ENCODE results near the gene FLNB.
A peak's percentile ranks its signal among the peaks of the same experiment; 100 is the strongest.

Gene FLNB

GRCh38 chr3:57960174-57960505, 48.1 kb upstream of the FLNB start:
- Histone ChIP-seq H3F3A (ENCODE audit: low read depth) (no peaks in the 10 kb centered on the region), H2AFZ (ENCODE audit: low read length) (no peak overlapping the region; the same call in 1 of the 2 replicates), H3K36me3 (ENCODE audit: insufficient read depth, low read length) (no peaks in the 10 kb centered on the region), H3K4me1 (ENCODE audit: insufficient read depth, low read length, poor library complexity, severe bottlenecking) (peaks cover 14% of the 10 kb centered on the region), H3K4me3 (ENCODE audit: low read length, poor library complexity, severe bottlenecking) (no peak overlapping the region), H4K20me1 (ENCODE audit: insufficient read depth, low read length, poor library complexity, severe bottlenecking) (no peaks in the 10 kb centered on the region), H3K27me3 (ENCODE audit: insufficient read depth, low read length, poor library complexity, severe bottlenecking) (no peaks in the 10 kb centered on the region), H3K4me2 (ENCODE audit: low read depth, low read length, poor library complexity, severe bottlenecking) (no peak overlapping the region), H3K9ac (ENCODE audit: low read depth, low read length, poor library complexity, severe bottlenecking) (no peak overlapping the region), H3K9me3 (ENCODE audit: insufficient read depth, low read depth, low read length) (no peaks in the 10 kb centered on the region), H3K79me2 (ENCODE audit: insufficient read depth, low read length) (no peaks in the 10 kb centered on the region), H3K9me2 (replicated peaks; ENCODE audit: low read depth, low read length) (no peaks in the 10 kb centered on the region)
- TF ChIP-seq EZH2phosphoT487 (IDR thresholded peaks at IDR 0.05; ENCODE audit: borderline replicate concordance) = no peak
- no peak for TF ChIP-seq CTCF (conservative IDR thresholded peaks at IDR 0.05; ENCODE audit: low read length)

- Histone ChIP-seq H2AFZ (ENCODE audit: low read length) (no peak overlapping the region), H3K9me3 (ENCODE audit: insufficient read depth, low read depth, low read length) (no peaks in the 10 kb centered on the region), H4K20me1 (ENCODE audit: insufficient read depth, low read length, poor library complexity, severe bottlenecking) (no peaks in the 10 kb centered on the region), H3K9me2 (replicated peaks; ENCODE audit: low read depth, low read length) (no peaks in the 10 kb centered on the region), H3K4me3 (ENCODE audit: low read length, poor library complexity, severe bottlenecking) (no peak overlapping the region), H3K4me2 (ENCODE audit: low read depth, low read length, poor library complexity, severe bottlenecking) (no peak overlapping the region), H3K36me3 (ENCODE audit: insufficient read depth, low read length) (no peaks in the 10 kb centered on the region), H3K9ac (ENCODE audit: low read depth, low read length, poor library complexity, severe bottlenecking) (no peak overlapping the region), H3K27me3 (ENCODE audit: insufficient read depth, low read length, poor library complexity, severe bottlenecking) (no peaks in the 10 kb centered on the region), H3K4me1 (ENCODE audit: insufficient read depth, low read length, poor library complexity, severe bottlenecking) (peaks cover 14% of the 10 kb centered on the region), H3F3A (ENCODE audit: low read depth) (no peaks in the 10 kb centered on the region), H3K79me2 (ENCODE audit: insufficient read depth, low read length) (no peaks in the 10 kb centered on the region)
- TF ChIP-seq CTCF (conservative IDR thresholded peaks at IDR 0.05; ENCODE audit: low read length) = no peak
- TF ChIP-seq EZH2phosphoT487 (IDR thresholded peaks at IDR 0.05; ENCODE audit: borderline replicate concordance) = no peak
Observed at GRCh38 chr3:57961177-57961827, 46.9 kb upstream of the FLNB start.

GRCh38 chr3:57961828-57962447, 46.3 kb upstream of the FLNB start:
- Histone ChIP-seq H3K9me2 (replicated peaks; ENCODE audit: low read depth, low read length) (no peaks in the 10 kb centered on the region), H3K27me3 (ENCODE audit: insufficient read depth, low read length, poor library complexity, severe bottlenecking) (no peaks in the 10 kb centered on the region), H2AFZ (ENCODE audit: low read length) (no peak overlapping the region), H3K9me3 (ENCODE audit: insufficient read depth, low read depth, low read length) (no peaks in the 10 kb centered on the region), H3K36me3 (ENCODE audit: insufficient read depth, low read length) (no peaks in the 10 kb centered on the region), H3F3A (ENCODE audit: low read depth) (no peaks in the 10 kb centered on the region), H3K9ac (ENCODE audit: low read depth, low read length, poor library complexity, severe bottlenecking) (no peak overlapping the region), H3K4me2 (ENCODE audit: low read depth, low read length, poor library complexity, severe bottlenecking) (no peak overlapping the region), H3K4me3 (ENCODE audit: low read length, poor library complexity, severe bottlenecking) (no peak overlapping the region), H4K20me1 (ENCODE audit: insufficient read depth, low read length, poor library complexity, severe bottlenecking) (no peaks in the 10 kb centered on the region), H3K4me1 (ENCODE audit: insufficient read depth, low read length, poor library complexity, severe bottlenecking) (peaks cover 15% of the 10 kb centered on the region), H3K79me2 (ENCODE audit: insufficient read depth, low read length) (no peaks in the 10 kb centered on the region)
- TF ChIP-seq EZH2phosphoT487 (IDR thresholded peaks at IDR 0.05; ENCODE audit: borderline replicate concordance) (no peak), CTCF (conservative IDR thresholded peaks at IDR 0.05; ENCODE audit: low read length) (peak; percentile 61)

Measured in Loucy (cell line).